Measurements from ENCODE around the gene RETSAT.
"Not testable (repeated sequence)": the region's sequence is repeated elsewhere in the genome, so short reads cannot be mapped to it uniquely, and the experiment has no call there.

RETSAT gene

GRCh38 chr2:85385746-85386145 lies 31.4 kb upstream of the RETSAT start:
- Histone ChIP-seq H3K9me2 (replicated peaks; ENCODE audit: insufficient read depth, low read length) (no peaks in the 10 kb centered on the region), H3F3A (ENCODE audit: insufficient read depth) (no peaks in the 10 kb centered on the region), H3K9ac (ENCODE audit: low read length) (no peak overlapping the region), H3K4me2 (ENCODE audit: low read depth, low read length, poor library complexity, severe bottlenecking) (no peak overlapping the region), H3K27ac (ENCODE audit: low read depth, low read length) (no peak overlapping the region), H3K36me3 (ENCODE audit: low read length) (peaks cover 5% of the 10 kb centered on the region; the same call in 1 of the 2 replicates), H3K4me3 (ENCODE audit: insufficient read depth, low read length, poor library complexity, severe bottlenecking) (no peak overlapping the region), H2AFZ (ENCODE audit: low read depth, low read length, severe bottlenecking) (no peak overlapping the region), H3K27me3 (ENCODE audit: low read length) (no peaks in the 10 kb centered on the region), H4K20me1 (ENCODE audit: low read depth, low read length) (no peaks in the 10 kb centered on the region), H3K9me3 (ENCODE audit: insufficient read depth, low read length) (no peaks in the 10 kb centered on the region), H3K79me2 (ENCODE audit: insufficient read depth, low read length) (no peaks in the 10 kb centered on the region)
- TF ChIP-seq EZH2phosphoT487 (conservative IDR thresholded peaks at IDR 0.05; ENCODE audit: low read length) (no peak), CTCF (IDR thresholded peaks at IDR 0.05; ENCODE audit: insufficient read depth, low read length, poor library complexity, severe bottlenecking) (no peak)

- Histone ChIP-seq H3K79me2 (ENCODE audit: insufficient read depth, low read length) (no peaks in the 10 kb centered on the region), H3K27ac (ENCODE audit: low read depth, low read length) (no peak overlapping the region), H3F3A (ENCODE audit: insufficient read depth) (no peaks in the 10 kb centered on the region), H3K4me2 (ENCODE audit: low read depth, low read length, poor library complexity, severe bottlenecking) (no peak overlapping the region), H3K9me3 (ENCODE audit: insufficient read depth, low read length) (peaks cover 10% of the 10 kb centered on the region; the same call in 1 of the 2 replicates), H3K9me2 (replicated peaks; ENCODE audit: insufficient read depth, low read length) (no peaks in the 10 kb centered on the region), H4K20me1 (ENCODE audit: low read depth, low read length) (no peaks in the 10 kb centered on the region), H3K36me3 (ENCODE audit: low read length) (peaks cover 20% of the 10 kb centered on the region), H2AFZ (ENCODE audit: low read depth, low read length, severe bottlenecking) (no peak overlapping the region), H3K9ac (ENCODE audit: low read length) (no peak overlapping the region), H3K27me3 (ENCODE audit: low read length) (no peaks in the 10 kb centered on the region), H3K4me3 (ENCODE audit: insufficient read depth, low read length, poor library complexity, severe bottlenecking) (no peak overlapping the region)
- TF ChIP-seq CTCF (IDR thresholded peaks at IDR 0.05; ENCODE audit: insufficient read depth, low read length, poor library complexity, severe bottlenecking) (no peak), EZH2phosphoT487 (conservative IDR thresholded peaks at IDR 0.05; ENCODE audit: low read length) (no peak)
These were observed 29.5 kb upstream of the RETSAT start for GRCh38 chr2:85383850-85384249.

GRCh38 chr2:85383151-85383550 lies 28.8 kb upstream of the RETSAT start:
- H3K79me2 ChIP-seq (ENCODE audit: insufficient read depth, low read length); H3K4me2 ChIP-seq (ENCODE audit: low read depth, low read length, poor library complexity, severe bottlenecking); H3K4me3 ChIP-seq (ENCODE audit: insufficient read depth, low read length, poor library complexity, severe bottlenecking); H4K20me1 ChIP-seq (ENCODE audit: low read depth, low read length); H3F3A ChIP-seq (ENCODE audit: insufficient read depth); H3K27ac ChIP-seq (ENCODE audit: low read depth, low read length); H2AFZ ChIP-seq (ENCODE audit: low read depth, low read length, severe bottlenecking); H3K9me3 ChIP-seq (ENCODE audit: insufficient read depth, low read length); H3K27me3 ChIP-seq (ENCODE audit: low read length); H3K9me2 ChIP-seq (replicated peaks; ENCODE audit: insufficient read depth, low read length); H3K9ac ChIP-seq (ENCODE audit: low read length): not testable (repeated sequence)
- H3K36me3 ChIP-seq (ENCODE audit: low read length): peaks cover 23% of the 10 kb centered on the region

- H3K27ac ChIP-seq (ENCODE audit: low read depth, low read length): no peak overlapping the region
- H3K9me3 ChIP-seq (ENCODE audit: insufficient read depth, low read length): peaks cover 10% of the 10 kb centered on the region; the same call in 1 of the 2 replicates
- no peak overlapping the region for H3K4me3 ChIP-seq (ENCODE audit: insufficient read depth, low read length, poor library complexity, severe bottlenecking)
- no peaks in the 10 kb centered on the region for H3K9me2 ChIP-seq (replicated peaks; ENCODE audit: insufficient read depth, low read length)
- H2AFZ ChIP-seq (ENCODE audit: low read depth, low read length, severe bottlenecking): no peak overlapping the region
- H3K79me2 ChIP-seq (ENCODE audit: insufficient read depth, low read length): no peaks in the 10 kb centered on the region
- peaks cover 23% of the 10 kb centered on the region for H3K36me3 ChIP-seq (ENCODE audit: low read length)
- no peaks in the 10 kb centered on the region for H4K20me1 ChIP-seq (ENCODE audit: low read depth, low read length)
- TF ChIP-seq EZH2phosphoT487 (conservative IDR thresholded peaks at IDR 0.05; ENCODE audit: low read length): no peak
- no peak for TF ChIP-seq CTCF (IDR thresholded peaks at IDR 0.05; ENCODE audit: insufficient read depth, low read length, poor library complexity, severe bottlenecking)
- H3F3A ChIP-seq (ENCODE audit: insufficient read depth): 0 out of 2 replicates have a peak, but pooled peaks cover 3% of the 10 kb centered on the region
- no peaks in the 10 kb centered on the region for H3K27me3 ChIP-seq (ENCODE audit: low read length)
- no peak overlapping the region for H3K4me2 ChIP-seq (ENCODE audit: low read depth, low read length, poor library complexity, severe bottlenecking)
- H3K9ac ChIP-seq (ENCODE audit: low read length): no peak overlapping the region
These were observed 25.7 kb upstream of the RETSAT start for GRCh38 chr2:85380048-85380447.

Data from SU-DHL-6 (cell line).